PFSK-1 (cell line): ENCODE results near the gene NSMCE1.

Source experiments
- FOXP2 ChIP-seq: optimal IDR thresholded peaks from 2 replicates; pipeline ENCODE3; 2011; ENCODE audit warnings: borderline replicate concordance, control low read depth, inconsistent platforms; ENCODE audit not compliant: insufficient read depth; ENCODE audit errors: extremely low read length, extremely low read depth
- POLR2AphosphoS5 ChIP-seq: IDR thresholded peaks from 2 replicates; pipeline ENCODE4 v1.6.1; 2012; ENCODE audit warnings: low read depth, mild to moderate bottlenecking, control low read depth, low read length, moderate library complexity
- REST ChIP-seq, 2 experiments: IDR thresholded peaks; 2 replicates each; pipeline versions ENCODE4 v1.6.1 to v1.8.0; 2011 to 2012; ENCODE audit warnings: low read depth in 2 of 2, low read length in 2 of 2, control low read depth in 1 of 2, inconsistent platforms in 1 of 2, mild to moderate bottlenecking in 1 of 2, moderate library complexity in 1 of 2; ENCODE audit not compliant: insufficient read depth in 1 of 2
- SIN3A ChIP-seq: IDR thresholded peaks from 2 replicates; pipeline ENCODE4 v1.6.1; 2012; ENCODE audit warnings: mild to moderate bottlenecking, low read length, moderate library complexity, borderline replicate concordance; ENCODE audit not compliant: insufficient read depth
- TAF1 ChIP-seq: IDR thresholded peaks from 2 replicates; pipeline ENCODE4 v1.6.1; 2012; ENCODE audit warnings: low read length, control low read depth, borderline replicate concordance; ENCODE audit not compliant: insufficient read depth

The NSMCE1 gene

GRCh38 chr16:27242398-27242797 lies 26.2 kb downstream of the NSMCE1 start:
- TF ChIP-seq SIN3A (no peak), FOXP2 (no peak), POLR2AphosphoS5 (no peak), REST (IDR thresholded peaks at IDR 0.05; ENCODE audit: insufficient read depth in 1 of 2, low read depth in 2 of 2, low read length in 2 of 2) (no peak), TAF1 (no peak)

GRCh38 chr16:27241658-27242057 lies 26.9 kb downstream of the NSMCE1 start:
- TF ChIP-seq REST (IDR thresholded peaks at IDR 0.05; ENCODE audit: insufficient read depth in 1 of 2, low read depth in 2 of 2, low read length in 2 of 2), result no peak
- no peak for TF ChIP-seq TAF1
- TF ChIP-seq FOXP2, result no peak
- no peak for TF ChIP-seq POLR2AphosphoS5
- TF ChIP-seq SIN3A, result no peak

GRCh38 chr16:27240948-27241531 lies 27.5 kb downstream of the NSMCE1 start:
- TF ChIP-seq FOXP2 (no peak), TAF1 (no peak), POLR2AphosphoS5 (no peak), SIN3A (no peak)

GRCh38 chr16:27239906-27240655 lies 28.5 kb downstream of the NSMCE1 start:
- TF ChIP-seq SIN3A (no peak), TAF1 (no peak), FOXP2 (no peak), POLR2AphosphoS5 (no peak), REST (IDR thresholded peaks at IDR 0.05; ENCODE audit: insufficient read depth in 1 of 2, low read depth in 2 of 2, low read length in 2 of 2) (no peak)

GRCh38 chr16:27239026-27239425 lies 29.5 kb downstream of the NSMCE1 start:
- TF ChIP-seq SIN3A (no peak), FOXP2 (no peak), POLR2AphosphoS5 (no peak), REST (IDR thresholded peaks at IDR 0.05; ENCODE audit: insufficient read depth in 1 of 2, low read depth in 2 of 2, low read length in 2 of 2) (no peak), TAF1 (no peak)
